SH-SY5Y (cell line): ENCODE data around the gene PARN.

Experiments
- GATA2 ChIP-seq: IDR thresholded peaks from 2 replicates; pipeline ENCODE4 v1.6.1; 2011; ENCODE audit warnings: mild to moderate bottlenecking, low read depth, low read length
- GATA3 ChIP-seq: IDR thresholded peaks from 2 replicates; pipeline ENCODE4 v1.6.1; 2011; ENCODE audit warnings: low read depth, mild to moderate bottlenecking, low read length, moderate library complexity

Gene PARN, protein sequence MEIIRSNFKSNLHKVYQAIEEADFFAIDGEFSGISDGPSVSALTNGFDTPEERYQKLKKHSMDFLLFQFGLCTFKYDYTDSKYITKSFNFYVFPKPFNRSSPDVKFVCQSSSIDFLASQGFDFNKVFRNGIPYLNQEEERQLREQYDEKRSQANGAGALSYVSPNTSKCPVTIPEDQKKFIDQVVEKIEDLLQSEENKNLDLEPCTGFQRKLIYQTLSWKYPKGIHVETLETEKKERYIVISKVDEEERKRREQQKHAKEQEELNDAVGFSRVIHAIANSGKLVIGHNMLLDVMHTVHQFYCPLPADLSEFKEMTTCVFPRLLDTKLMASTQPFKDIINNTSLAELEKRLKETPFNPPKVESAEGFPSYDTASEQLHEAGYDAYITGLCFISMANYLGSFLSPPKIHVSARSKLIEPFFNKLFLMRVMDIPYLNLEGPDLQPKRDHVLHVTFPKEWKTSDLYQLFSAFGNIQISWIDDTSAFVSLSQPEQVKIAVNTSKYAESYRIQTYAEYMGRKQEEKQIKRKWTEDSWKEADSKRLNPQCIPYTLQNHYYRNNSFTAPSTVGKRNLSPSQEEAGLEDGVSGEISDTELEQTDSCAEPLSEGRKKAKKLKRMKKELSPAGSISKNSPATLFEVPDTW

DNA sequence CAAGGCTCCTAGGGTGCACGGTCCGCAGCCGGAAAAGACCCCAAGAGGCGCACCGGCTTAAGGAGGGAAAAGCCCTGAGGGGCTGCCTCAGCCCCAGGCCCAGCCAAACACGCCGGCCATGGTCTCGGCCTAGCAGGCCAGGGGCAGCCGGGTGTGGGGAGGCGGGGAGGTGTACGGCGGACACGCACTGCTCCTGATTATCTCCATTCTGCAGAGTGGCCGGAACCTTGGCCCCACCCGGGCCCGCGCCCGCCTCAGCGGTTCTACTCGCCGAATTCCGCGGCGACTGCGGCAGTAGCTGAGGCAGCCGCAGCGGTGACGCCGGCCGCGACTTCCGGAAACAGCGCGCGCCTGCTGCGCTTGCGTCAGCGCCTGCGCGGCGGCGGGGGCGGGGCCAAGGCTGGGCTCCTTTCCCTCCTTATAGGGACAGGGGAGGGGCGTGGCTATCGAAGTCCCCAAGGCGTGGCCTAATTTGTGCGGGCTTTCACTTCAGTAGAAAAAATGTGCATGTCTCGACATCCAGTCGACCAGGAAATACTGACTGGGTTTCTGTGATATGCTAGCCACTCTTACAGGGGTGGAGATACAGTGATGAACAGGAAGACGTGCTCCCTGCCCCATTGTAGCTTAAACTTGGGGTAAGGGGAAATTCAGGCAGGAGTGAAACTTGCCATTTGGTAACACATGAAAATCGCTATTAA lies at the start of gene PARN:
TSS of gene PARN (minus strand) at position 342 of the 701 bp plus-strand sequence. CDS start at position 207, 135 bp downstream.
- TF ChIP-seq GATA2 (no peak), GATA3 (no peak)

DNA sequence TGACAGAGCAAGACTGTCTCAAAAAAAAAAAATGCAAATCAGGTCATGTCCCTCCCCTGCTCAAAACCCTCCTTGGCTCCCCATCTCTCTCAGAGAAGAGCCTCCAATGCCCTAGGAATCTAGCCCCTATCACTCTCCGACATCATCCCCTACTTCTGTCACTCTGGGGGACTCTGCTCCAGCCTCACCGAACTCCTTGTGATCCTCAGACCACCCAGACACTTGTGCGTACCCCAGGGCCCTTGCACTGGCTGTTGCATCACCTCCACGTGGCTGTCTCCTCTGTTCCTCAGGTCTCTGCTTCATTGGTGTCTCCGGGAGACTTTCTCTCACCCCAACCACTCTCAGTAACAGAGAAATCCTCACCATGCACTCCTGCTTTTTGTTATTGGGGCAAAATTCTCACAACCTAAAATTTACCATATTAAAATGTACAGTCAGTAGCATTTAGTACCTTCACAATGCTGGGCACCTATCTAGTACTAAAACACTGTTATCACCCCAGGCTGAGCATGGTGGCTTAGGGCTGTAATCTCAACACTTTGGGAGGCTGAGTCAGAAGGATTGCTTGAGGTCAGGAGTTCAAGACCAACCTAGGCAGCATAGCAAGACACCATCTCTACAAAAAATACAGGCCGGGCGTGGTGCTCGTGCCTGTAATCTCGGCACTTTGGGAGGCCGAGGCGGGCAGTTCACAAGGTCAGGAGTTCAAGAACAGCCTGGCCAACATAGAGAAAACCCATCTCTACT lies 48.9 kb upstream of the PARN start:
- TF ChIP-seq GATA2 = no peak
- no peak for TF ChIP-seq GATA3

DNA sequence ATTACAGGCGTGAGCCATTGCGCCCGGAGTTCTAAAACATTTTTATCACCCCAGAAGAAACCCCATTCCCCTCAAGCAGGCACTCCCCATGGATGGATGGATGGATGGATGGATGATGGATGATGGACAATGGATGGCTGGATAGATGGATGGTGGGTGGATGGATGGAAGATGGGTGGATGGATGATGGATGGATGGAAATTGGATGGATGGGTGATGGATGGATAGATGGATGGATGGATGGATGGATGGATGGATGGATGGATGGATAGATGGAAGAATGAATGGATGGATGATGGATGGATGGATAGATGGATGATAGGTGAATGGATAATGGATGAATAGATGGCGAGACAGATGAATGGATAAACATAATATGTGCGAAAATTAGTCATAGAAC lies 47.6 kb upstream of the PARN start:
- TF ChIP-seq GATA3 = no peak
- no peak for TF ChIP-seq GATA2

DNA sequence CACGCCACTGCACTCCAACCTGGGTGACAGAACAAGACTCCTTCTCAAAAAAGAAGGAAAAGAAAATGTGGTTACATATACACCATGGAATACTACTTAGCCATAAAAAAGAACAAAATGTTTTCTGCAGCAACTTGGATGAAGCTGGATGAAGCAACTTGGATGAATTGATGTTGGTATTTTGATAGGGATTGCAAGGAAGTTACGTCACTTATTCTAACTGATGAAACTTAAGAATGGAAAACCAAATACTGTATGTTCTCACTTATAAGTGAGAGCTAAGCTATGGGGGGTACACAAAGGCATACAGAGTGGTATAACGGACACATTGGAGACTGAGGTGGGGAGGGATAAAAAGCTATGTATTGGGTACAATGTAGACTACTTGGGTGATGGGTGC lies 46.6 kb upstream of the PARN start:
- TF ChIP-seq GATA2 = no peak
- no peak for TF ChIP-seq GATA3

DNA sequence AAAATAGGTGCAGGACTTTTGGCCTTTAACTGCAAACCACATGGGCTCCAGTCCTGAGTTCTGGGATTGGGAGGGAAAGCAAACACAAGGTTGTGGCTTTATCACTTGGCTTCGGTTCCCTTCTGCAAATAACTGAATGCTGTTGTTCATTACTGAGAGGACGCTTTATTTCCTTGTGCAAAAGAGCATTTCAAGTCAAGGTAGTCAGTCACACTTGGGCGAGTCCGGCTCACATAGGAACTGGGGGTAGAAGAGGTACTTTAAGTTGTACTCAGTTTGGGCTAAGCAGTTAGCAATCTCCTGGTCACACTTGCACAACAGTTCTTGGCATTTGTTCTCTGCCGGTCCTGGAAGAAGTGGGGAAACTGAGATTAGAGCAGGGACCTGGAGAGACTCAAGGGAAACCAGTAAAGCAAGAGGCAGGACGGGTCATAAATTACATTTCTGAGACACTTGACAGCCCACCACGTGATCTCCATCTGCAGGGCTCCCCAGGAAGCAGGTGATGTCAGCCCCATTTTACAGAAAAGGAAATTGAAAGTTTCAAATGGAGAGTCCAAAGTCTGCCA lies 42.4 kb upstream of the PARN start:
- TF ChIP-seq GATA3 (no peak), GATA2 (no peak)

DNA sequence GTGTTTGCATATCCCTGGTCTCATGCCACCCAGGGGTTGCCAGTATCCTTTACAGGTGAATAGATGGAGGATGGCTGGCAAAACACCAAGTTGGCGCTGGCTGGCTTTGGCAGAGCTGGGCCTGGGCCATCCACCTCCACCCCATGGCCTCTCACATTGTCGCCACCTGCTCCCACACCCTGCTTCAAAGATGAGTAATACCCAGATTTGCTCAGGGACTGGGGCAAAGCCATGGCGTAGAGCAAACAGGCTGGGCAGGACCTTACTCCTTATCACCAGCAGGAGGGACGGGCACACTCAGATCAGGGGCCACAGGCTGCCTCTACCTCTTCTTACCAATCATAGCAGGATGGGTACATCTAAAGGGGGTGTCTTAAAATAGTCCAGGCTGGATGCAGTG lies 39.7 kb upstream of the PARN start:
- TF ChIP-seq GATA2 (no peak), GATA3 (no peak)

DNA sequence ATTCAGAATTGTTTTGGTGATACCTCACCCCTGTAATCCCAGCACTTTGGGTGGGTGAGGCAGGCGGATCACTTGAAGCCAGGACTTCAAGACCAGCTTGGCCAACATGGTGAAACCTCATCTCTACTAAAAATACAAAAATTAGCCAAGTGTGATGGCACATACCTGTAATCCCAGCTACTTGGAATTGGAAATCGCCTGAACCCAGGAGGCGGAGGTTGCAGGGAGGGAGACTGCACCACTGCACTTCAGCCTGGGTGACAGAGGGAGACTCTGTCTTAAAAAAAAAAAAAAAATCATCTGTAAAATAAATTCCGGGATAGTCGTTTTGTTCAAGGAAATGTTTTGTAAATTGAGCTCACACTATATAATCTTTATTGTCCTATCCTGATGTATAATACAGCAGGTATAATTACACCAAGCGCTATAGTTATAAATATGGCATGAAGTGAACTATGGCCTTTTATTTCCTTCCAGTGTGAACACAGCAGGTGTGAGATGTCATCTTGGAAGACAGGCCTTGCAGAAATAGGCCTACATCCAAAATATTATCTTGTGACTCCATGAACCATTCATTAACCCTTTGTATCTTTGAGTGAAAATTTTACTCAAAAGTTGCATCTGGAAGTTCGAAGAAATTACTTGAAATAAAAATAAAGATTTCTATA lies 38.6 kb upstream of the PARN start:
- TF ChIP-seq GATA3 (no peak), GATA2 (no peak)

DNA sequence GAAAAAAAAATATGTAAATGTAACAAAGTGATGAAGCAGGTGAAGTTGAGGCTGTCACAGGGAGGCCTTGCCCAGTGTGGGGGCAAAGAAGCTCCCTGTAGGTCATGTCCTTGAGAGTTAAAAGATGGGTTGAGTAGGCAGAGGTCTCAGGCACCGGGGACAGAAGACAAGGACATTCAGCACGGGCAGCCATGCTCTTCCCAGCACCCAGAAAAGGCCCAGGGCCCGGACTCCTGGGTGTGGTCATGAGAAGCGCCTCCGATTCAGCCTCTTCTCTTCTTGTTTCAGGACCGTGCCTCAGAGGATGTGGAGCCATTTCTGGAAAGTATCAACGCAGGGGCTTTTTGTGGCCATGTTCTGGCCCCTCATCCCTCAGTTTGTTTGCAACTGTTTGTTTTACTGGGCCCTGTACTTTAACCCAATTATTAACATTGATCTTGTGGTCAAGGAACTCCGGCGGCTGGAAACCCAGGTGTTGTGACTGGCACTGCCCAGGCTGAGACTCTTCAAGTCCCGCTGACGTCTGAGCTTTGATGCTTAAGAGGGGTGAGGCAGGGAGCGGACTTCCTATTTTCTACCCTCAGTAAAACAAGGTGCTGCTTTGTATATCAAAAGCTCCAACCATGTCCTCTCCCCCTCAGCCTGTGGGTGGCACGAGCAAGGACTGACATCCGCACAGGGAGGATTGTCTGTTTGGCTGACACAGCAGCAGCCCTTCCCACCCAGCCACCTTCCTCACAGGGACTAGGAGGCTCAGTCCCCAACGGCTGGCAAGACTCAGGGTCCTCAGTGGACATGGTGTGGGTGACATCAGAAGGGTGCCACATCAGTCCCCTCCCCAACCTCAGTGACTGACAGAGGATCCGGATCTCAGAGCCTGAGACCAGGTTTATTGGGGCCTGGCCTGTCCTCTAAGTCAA lies 37.5 kb upstream of the PARN start:
- TF ChIP-seq GATA3 (no peak), GATA2 (no peak)

DNA sequence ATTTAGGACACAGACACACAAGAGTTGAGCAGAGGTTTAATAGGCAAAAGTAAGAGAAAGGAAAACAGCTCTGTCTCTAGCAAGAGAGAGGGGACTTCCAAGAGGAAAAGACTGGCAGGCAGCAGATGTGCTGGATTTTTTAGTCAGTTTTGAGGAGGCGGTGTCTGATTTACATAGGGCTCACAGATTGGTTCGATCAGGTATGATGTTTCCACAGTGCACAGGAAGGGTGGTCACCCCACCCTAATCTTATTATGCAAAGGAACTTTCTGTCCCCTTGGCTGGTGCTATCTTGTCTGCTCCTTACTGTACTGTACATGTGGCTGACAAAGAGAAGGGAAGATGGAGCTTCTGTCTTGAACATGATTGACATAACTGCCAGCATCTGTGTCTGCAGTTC lies 28.0 kb upstream of the PARN start:
- no peak for TF ChIP-seq GATA2
- TF ChIP-seq GATA3 = no peak

DNA sequence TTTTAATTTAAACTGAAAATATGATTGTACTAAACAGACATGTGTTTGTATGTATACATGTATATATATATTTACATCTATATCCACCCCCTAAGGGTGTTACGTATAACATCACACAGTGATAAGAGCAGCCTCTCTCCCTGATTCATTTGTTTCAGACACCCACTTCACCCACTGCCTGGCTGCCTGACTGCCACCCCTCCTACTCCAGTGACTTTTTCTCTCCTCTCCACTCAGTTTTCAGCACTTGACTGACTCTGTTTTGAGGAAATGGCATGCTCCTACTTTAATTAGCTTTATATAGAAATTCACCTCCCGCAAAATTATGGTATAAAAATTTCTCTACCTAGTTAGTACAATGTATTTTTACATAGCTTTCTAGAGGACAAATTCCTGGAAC lies 22.7 kb upstream of the PARN start:
- TF ChIP-seq GATA2 (no peak), GATA3 (no peak)

DNA sequence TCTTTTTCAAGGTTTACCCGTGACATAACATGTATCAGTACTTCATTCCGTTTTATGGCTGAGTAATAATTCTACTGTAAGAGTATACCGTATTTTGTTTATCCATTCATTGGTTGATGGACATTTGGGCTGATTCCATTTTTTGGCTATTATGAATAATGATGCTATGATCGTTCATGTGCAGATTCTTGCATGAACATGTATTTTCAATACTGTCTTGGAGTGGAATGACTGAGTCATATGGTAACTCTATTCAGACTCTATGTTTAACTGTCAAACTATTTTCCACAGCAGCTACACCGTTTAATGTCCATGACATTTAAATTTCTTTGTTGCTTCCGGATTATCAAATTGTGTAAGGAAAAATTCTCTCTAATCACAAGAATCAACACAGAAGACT lies 20.6 kb upstream of the PARN start:
- no peak for TF ChIP-seq GATA3
- TF ChIP-seq GATA2 = no peak

DNA sequence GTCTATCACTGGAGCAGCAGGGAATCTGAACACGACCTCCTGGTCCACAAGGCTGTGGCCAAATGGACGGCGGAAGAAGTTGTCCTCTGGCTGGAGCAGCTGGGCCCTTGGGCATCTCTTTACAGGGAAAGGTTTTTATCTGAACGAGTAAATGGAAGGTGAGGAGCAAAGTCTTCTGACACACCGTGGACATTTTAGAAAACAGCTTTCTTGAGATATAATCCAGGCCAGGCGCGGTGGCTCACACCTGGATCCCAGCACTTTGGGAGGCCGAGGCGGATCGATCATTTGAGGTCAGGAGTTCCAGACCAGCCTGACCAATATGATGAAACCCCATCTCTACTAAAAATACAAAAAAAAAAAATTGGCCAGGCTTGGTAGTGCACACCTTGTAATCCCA lies 19.8 kb upstream of the PARN start:
- no peak for TF ChIP-seq GATA3
- no peak for TF ChIP-seq GATA2
